A549 treated with AZD2906 at 1 μM for 4 hours (cell line): Measurements from ENCODE around the gene ZSWIM8. TPM values are rescaled to one million over a fixed set of nuclear protein-coding genes. Genes with fewer than 3 reads are reported as not detected.

Source experiments
- total RNA-seq: library from RNA; stranded (reverse); fragments of 200-300 nt; extraction: Qiagen RNA extraction; gene quantifications from 5 replicates; pipeline ENCODE4 v1.2.3, GENCODE V29; 2022

Gene ZSWIM8
- 29.4 to 42.7 TPM (median 40.2 TPM) in 5 replicates for total RNA-seq

GRCh38 chr10:73785211-73785720 lies at the start of gene ZSWIM8:
ZSWIM8 (plus strand) TSS chr10:73785606; CDS start chr10:73785879, 273 bp downstream.

GRCh38 chr10:73743905-73744663 lies 41.3 kb upstream of the ZSWIM8 start, which contains the start of gene SEC24C:
SEC24C (plus strand) TSS chr10:73744372; CDS start chr10:73746833, 2,461 bp downstream.

GRCh38 chr10:73781879-73782748 lies 3.3 kb upstream of the ZSWIM8 start, which contains the start of gene CHCHD1:
CHCHD1 (plus strand) TSS chr10:73782048; CDS start chr10:73782076, 28 bp downstream.

Other genes with a start within 250 kb of the ZSWIM8 start
- 8.5 to 11.4 TPM (median 10.4 TPM) in 5 replicates for gene USP54, start 194.3 kb upstream of the ZSWIM8 start, total RNA-seq
- 0.06 TPM in 1 of 5 replicates, not detected in the others for gene MYOZ1, start 144.1 kb upstream of the ZSWIM8 start, total RNA-seq
- 0.01 to 0.03 TPM (median 0.02 TPM) in 4 of 5 replicates, not detected in the other for gene SYNPO2L, start 129.6 kb upstream of the ZSWIM8 start, total RNA-seq
- 1.6 to 2.4 TPM (median 2.3 TPM) in 5 replicates for gene AGAP5, start 87.5 kb upstream of the ZSWIM8 start, total RNA-seq
- gene SEC24C, start 41.2 kb upstream of the ZSWIM8 start, total RNA-seq = 50.8 to 58.8 TPM (median 56.2 TPM) in 5 replicates
- gene CHCHD1, start 3.6 kb upstream of the ZSWIM8 start, total RNA-seq = 59.1 to 72.4 TPM (median 64.6 TPM) in 5 replicates
- 15.0 to 19.2 TPM (median 15.5 TPM) in 5 replicates for gene NDST2, start 26.0 kb downstream of the ZSWIM8 start, total RNA-seq
- gene CAMK2G, start 88.9 kb downstream of the ZSWIM8 start, total RNA-seq = 16.6 to 20.5 TPM (median 18.5 TPM) in 5 replicates
- gene PLAU, start 125.5 kb downstream of the ZSWIM8 start, total RNA-seq = 105 to 142 TPM (median 116 TPM) in 5 replicates
- gene VCL, start 212.5 kb downstream of the ZSWIM8 start, total RNA-seq = 190 to 251 TPM (median 238 TPM) in 5 replicates